Activated CD8-positive, alpha-beta memory T cell treated with anti-CD3 and anti-CD28 coated beads, Interleukin-2, amount 50 U/mL, for 1 hour (primary cell): Measurements from ENCODE around the gene TMEM163.

Experiments used
- DNase-seq: peaks from one replicate; pipeline ENCODE4 v3.0.0-alpha.2; 2020; ENCODE audit errors: extremely low read depth

TMEM163 gene

DNA sequence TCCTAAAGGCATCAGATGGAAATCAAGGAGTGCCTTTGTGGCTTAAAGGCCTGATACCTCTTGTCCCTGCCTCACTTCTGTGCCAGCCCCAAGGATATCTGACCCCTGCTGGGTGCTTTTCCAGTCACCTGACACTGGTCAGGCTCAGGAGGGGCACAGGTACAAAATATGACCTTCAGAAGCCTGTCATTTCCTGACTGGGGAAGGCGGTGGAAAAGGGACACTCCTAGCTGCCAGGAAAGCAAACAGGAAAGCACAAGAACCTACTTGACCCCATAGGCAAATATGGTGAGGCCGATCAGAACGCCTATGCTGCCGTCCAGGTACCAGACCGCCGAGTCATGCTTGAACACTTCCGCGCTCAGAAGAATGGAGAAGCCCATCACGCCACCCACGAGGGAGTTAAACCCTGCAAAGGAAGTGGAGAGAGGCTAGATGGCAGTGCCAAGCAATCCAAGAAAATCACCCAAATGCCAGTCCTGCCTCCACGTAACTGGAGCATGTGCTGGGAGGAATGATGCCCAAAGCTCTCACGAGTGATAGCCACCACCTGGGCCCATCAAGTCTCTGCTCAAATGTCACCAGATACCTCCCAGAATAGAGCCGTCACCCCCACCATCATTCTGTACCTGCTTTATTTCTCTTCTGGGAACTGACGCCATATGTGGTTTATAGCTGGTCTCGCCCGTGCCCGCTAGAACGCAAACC lies 260.9 kb downstream of the TMEM163 start:
- no peak for DNase-seq

DNA sequence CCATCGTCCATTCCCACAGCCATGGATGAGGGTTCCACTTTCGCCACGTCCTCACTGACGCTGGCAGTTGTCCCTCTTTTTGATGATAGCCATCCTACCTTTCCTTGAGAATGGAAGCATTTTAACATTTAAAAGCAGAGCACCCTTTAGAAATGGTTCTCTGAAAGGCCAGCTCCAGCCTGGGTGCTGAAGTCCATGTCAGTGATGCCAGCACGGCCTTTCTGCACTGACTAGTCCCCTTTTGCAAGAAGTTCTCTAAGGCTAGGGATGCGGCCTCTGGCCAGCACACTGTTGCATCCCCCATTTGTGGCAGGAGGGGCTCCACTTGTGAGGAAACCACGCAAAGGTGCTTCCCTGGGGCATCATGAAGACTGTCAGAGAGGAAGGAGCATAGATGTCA lies 261.4 kb downstream of the TMEM163 start:
- DNase-seq = no peak

DNA sequence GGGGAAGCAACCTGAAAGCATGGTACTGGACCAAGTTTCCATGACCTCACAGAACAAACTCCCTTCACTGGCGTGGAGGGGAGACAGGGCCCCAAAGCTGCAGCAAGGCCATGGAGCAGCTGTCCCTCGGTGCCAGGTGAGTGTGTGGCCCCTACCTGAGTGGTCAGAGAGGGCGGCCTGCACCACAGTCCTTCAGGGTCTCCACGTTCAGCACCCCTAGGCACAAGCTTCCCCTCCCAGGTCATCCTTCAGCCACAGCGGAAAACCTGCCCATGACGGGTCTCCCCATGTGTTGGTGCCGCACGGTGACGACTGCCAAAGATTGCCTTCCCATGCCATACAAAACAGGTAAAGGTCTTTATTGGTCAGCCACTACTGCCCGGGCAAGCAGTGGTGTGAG lies 263.4 kb downstream of the TMEM163 start:
- no peak for DNase-seq

DNA sequence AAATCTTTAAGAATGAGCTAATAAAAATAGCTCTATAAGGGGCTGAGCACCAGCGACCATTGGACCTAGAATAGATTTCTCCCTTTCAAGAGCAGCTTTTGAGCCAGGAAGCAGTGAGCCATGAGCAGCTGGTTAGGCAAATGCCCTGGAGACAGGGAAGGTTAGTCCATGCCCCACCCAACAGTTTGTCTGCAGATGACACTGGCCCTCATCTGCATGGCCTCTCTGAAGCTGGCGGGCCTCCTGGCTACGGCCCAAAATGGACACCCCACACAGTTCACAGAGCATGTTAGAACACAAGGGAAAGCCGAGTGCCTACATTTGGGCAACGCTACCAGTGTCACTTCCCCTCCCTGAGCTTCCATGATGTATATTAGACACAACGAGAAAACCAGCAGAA lies 263.9 kb downstream of the TMEM163 start:
- no peak for DNase-seq

DNA sequence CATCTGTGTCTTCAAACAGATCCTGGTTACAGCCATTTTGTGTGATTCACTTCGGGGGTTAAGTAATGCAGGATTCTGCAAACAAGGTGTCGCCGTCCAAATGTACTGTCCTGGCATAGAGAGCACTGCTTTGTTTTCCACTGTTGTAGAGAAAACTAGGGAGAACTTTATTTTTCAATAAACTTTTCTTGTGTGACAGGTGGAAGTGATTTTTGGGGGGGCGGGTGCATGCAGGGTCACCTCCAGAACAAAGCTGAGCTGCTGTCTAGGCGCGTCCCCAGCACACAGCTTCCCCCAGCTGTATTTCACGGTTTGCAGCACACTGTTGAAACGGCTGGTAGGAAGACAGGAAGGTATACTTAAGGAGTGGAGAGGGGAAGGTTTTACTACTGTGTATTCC lies 264.4 kb downstream of the TMEM163 start:
- DNase-seq = no peak

DNA sequence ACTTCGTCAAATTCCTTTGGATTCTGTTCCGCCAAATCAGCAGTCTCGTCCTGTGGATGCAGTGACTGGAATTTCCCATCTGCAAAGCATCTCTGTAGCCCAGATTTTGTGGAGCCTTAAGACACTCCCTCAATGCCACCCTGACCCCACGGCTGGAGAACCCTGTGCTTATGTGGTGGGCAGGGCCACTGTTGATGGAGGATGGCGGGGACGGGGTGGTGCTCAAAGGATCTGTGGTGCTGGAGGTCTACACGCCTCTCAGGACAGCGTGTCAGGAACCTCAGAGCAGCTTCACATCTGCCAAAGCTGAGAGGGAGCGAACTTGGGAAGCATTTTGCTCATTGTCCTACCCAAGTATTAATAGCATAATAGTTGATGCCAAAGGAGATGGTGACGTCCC lies 264.8 kb downstream of the TMEM163 start:
- no peak for DNase-seq

DNA sequence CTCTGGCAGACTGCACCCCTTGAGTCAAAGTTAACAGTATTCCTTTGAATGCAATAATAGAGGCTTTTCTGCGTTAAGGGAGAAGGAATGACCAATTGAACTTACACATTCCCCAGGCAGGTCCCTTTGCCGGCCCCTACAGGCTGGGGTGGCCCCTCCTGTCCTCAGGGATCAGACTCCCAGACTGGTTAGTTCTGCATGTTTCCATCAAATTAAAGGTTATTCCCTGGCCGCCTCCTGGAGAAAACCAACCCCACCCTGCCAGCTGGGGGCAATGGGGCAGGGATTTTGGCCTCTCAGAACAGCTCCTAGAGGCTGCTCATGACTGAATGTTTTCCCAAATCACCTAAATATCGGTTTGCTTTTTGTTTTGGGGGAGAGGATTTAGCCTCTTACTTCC lies 265.3 kb downstream of the TMEM163 start:
- DNase-seq = no peak

DNA sequence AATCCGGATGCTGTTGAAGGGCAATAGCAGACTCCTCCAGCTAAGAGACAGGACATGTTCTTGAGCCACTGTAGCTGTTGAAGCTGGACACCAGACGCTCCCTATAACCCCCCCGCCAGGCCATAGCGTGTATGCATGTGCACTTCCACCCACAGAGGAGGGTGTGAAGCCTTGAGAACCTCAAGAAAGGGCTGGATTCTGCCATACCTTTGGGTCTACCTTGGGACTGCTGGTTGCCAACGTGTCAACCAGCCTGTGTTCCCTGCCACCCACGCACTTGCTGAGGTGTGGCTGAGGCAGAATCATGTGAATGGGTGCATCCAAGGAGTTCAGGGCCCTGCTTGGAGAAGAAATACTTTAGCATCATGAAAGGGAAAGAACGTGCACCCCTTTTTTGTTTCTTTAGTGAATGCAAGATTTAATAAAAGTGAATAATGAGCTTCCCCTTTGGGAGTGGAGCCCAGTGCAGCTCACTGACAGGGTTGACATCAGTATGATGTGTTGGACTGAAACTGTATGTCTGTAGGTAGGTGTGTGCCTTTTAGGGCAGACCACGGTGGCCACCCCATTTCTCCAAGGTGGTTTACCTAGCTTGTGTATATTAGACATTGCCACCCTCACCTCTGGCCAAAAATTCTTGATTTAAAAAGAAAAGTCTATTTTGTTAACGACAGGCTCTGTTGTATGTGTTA lies 266.6 kb downstream of the TMEM163 start:
- DNase-seq = no peak

DNA sequence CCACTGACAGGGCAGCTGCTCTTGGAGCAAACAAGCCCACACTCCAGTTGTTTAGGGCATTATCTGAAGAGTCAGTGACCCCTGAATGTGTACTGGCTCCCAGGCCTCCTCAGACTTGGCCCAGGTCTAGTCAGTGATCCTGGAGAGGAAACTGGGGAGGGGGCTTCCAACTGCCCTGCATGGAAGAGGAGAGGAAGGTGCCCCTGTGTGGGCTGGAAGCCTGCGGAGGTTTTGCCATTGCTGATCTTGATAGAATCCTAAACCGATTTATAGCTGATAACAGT lies 267.5 kb downstream of the TMEM163 start:
- no peak for DNase-seq

DNA sequence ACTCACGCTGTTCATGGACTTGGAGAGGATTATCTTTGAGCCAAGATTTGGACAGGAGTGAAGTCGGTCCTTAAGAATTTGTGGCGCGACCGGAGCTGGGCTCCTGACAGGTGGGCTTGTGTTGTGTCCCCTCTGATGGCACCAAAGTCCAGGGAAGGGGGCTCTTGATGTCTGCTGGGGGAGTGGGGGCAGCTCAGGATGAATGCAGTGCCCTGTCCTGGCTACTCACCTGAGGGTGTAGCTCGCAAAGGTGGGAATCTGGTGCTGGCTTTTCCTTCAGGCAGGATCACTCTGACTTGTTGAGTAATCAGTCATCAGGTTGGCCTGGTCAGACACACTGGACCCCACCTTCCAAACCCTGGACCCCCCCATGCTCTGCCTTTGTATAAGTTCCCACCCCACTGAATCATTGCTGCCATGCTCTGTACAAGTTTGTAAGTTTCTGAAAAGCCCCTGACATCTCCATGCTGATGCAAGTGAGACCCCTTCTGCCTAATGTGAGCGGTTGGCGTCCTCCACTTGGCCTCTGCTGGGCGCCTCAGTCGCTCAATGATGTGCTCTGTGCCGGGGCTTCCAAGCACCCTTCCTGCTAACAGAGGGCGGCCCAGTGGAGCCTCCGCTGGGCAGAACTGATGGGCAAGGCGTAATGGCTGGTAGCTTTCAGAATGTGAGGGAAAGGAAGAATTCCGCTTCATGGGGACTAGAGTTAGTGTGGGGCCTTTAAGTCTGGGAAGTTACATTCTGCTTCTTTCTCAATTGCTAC lies 268.9 kb downstream of the TMEM163 start:
- no peak for DNase-seq

DNA sequence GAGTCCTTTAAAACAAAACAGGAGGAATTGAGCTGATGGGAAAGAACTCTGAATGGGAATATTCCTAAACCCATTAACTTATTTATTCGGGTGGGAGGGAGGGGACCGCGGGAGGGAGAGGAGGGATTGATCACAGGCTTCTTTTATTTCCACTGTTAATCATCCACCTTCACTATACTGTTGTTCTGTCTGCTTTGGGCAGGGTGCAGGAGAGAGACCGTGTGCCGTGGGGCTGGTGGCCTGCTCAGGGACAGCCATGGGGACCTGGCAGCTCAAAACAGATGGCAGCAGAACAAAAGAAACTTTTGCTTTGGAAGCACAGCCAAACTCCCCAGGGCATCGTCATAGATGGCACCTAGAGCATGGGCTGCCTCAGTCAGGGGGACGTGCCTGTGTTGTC lies 269.6 kb downstream of the TMEM163 start:
- DNase-seq = no peak

DNA sequence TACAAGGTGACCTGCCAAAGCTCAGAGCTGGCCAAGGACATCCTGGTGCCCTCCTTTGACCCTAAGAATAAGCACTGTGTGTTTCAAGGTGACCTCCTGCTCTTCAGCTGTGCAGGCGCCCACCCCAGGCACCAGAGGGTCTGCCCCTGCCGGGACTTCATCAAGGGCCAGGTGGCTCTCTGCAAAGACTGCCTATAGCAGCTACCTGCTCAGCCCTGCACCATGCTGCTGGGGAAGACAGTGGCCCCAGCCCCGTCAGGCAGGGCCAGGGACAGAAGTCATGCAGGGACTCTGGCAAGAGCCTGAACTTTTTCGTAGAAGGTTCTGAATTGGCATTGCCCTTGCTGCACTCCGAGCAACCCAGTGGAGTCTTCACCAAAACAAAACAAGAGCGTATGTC lies 270.1 kb downstream of the TMEM163 start:
- no peak for DNase-seq

DNA sequence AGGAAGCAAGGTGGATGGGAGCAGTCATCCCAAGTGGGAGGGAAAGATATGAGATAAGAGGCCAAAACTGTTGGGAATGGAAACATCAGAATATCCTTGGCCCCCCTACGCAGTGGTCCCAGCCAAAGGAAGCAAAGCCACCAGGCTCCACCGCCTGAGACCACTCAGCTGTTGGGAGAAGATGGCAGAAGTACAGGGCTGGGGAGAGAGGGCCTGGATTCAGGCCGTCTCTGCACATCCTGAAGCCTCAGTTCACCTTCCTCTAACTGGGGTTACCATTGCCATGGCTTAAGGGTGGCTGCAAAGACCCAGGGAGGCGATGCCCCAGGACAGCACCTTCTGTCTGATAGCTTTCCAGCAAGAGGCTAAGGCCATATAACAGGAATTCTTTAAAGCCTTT lies 271.1 kb downstream of the TMEM163 start:
- DNase-seq = no peak

DNA sequence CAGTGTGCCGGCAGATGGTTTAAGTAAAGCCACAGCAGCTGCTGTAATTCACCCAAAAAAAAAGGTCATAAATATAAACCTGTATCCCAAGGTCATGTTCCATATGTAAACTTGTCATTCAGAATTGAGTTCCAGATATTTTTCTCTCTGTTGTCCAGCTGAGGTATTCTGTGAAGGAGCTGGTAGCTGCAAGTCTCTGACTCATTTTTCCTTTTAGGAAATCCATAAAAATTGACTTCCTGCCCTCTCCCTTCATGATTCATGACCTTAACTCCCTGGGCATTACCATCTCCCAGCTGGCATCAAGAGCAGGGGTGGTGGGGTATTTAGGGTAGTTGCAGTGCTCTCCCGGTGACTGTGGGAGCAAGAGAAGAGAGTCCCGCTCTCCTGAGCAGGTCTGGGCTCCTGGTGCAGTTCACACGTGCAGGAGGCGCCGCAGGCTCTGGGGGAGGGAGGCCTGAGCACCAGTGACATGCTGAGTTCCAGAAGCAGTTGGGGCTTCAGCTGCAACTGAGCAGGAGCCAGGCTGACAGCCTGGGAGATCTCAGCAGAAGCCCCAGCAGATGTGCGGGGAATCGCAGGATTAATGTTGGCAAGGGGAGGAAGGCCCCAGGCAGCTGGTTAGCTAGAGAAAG lies 272.3 kb downstream of the TMEM163 start:
- DNase-seq = no peak

DNA sequence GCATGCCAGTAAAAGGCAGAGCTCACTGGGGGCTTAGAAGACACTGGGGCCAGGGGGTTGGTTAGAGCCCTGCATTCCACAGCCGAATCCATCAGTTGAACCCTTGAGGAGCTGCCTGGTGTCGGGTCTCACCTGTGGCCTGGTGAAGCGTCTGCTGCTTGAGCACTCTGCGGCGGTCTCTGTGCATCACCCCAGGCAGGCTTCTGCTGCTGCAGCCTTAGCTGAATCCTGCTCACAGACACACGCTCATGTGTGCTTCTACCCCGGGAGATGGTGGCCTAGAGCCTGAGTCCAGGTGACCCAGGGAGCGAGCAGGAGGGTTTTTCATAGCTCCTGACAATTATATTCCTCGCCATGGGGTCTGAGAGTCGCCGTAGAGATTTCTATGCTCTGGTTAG lies 272.8 kb downstream of the TMEM163 start:
- DNase-seq = no peak

DNA sequence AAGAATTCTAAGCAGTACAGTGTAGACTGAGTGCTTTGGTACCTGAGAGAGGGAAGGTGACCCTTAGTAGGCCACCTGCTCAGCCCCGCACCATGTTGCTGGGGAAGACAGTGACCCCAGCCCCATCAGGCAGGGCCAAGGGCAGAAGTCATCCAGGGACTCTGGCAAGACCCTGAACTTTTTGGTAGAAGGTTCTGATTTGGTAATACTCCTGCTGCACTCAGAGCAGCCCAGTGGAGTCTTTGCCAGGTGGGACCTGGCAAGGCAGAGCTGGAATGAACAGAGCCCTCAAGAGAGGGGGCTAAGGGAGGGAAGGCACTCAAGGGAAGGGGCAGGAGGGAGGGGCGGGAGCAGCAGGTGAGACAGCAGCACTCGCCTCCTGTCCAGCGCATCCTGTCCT lies 273.7 kb downstream of the TMEM163 start:
- DNase-seq = no peak

DNA sequence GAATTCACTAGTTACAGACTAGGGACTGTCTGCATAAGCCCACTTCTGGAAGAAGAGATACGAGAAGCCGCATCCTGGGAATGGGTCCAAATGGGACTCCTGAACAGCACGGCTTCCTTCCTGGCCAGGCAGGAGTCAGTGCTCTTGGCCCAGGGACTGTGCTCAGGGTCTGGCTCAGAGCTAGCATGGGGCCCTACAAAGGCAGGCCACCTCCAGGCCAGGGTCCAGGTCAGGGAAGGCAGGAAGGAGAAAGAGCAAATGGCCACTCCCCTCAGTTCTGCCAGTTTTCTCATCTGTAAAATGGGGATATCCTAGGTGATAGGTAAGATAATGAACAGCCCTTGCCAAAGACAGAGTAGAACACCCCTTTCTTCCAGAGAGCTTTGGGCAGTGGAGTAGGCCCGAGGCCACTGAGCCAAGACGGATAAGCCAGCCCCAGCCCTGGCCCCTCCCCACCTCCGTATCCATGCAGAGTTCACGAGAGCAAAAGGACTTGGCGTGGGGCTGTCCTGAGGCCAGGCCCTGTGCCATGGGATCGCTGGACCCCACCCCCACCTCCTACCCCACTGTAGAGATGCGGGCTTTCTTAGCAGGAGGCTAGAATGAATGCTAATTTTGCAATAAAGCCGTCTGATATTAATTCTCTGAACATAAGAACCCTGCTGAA lies 274.9 kb downstream of the TMEM163 start:
- no peak for DNase-seq

DNA sequence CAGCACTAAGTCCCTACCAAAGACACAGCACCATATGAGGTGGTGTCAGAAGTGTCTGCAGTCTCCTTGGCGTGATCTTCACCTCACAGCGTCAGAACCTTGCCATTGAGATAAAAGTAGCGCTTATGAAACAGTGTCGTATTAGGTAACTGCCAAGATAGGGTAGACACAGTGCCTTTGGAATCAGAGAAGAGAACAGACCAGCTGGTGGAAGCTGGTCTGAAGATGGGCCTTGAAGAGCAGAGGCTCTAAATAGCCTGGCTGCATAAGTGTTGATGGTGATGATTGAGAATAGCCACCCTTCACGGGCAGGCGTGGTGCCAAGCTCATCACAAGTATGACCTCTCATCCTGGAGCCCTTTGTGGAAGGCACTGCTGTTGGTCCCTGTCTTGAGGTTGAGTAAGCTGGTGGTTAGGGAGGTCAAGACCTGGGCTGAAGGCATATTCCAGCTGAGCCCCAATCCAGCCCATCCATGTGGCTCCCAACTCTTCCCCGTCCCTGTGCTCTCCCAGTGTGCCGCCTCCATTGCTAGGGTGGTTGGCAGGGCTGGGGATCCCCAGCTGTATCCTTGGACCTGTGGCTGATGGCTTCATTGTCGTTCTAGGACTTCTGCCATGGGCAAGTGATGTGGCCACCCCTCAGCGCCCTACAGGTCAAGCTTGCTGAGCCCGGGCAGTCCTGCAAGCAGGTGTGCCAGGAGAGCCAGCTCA lies 277.5 kb downstream of the TMEM163 start:
- no peak for DNase-seq

DNA sequence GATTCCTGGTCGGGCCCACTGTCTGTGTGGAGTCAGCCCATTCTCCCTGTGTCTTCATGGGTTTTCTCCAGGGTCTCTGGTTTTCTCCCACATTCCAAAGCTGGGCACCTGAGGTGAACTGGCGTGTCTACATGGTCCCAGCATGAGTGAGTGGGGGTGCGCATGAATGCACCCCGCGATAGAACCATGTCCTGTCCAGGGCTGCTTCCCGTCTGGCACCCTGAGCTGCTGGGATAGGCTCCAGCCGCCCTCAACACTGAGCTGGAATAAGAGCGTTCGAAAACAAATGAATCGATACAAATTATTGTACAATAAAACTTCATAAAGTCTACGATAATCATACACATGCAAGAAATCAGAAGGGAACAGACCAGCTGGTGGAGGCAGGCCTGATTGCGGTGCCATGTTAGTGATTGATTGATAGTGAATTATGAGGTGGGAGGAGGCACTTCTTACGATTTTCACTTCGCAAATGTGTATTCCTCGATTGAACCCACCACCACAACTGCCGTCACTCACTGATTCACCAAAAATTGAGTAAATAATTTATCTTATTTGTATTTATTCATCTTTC lies 278.4 kb downstream of the TMEM163 start:
- no peak for DNase-seq

DNA sequence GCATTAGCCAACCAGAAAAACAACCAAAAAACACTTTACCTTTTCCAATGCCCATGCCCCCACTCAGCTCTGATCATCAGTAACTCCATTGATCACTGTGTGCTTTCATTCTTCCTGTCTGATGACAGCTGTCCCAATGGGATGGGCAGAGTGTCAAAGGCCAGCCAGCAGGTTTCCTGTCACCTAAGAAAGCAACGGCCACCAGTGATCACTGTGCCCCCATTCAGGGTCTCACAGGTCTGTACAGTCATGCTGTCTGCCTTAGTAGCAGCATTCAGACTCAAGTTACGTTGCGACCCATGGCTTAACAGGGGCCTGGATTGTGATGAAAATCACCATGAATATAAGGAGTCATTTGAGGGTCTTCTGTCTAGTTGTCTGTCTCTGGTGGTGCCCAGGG lies 280.4 kb downstream of the TMEM163 start:
- no peak for DNase-seq

DNA sequence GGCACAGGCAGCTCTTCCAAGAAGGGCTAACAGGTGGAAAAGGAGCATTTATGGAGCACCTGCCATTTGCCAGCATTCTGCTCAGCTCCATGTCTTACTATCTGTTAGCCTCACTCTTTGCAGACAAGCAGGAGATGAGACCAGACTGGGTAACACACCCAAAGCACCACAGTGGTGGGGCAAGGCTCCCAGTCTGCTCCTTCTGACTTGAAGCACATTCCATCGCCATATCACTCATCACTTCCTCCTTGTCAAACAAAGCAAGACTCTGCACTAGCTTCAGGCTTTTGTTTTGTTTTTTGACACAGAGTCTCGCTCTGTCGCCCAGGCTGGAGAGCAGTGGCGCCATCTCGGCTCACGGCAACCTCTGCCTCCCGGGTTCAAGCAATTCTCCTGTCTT lies 282.1 kb downstream of the TMEM163 start:
- no peak for DNase-seq
